Smooth muscle cell (in vitro differentiated cells): Measurements from ENCODE around the gene DNAJC16. TPM values are rescaled to one million over a fixed set of nuclear protein-coding genes. Genes with fewer than 3 reads are reported as not detected.

Experiments
- DNase-seq: peaks from one replicate; lab custom pipeline; 2025; ENCODE audit not compliant: unreplicated experiment; lab: John Stamatoyannopoulos, UW
- H2AFZ ChIP-seq: fragments of 200-600 bp; sonication (generic); 2 replicates; pipeline ENCODE4 v1.6.0; 2016; ENCODE audit warnings: antibody characterized with exemption, low read depth, mild to moderate bottlenecking
- H3F3A ChIP-seq: fragments of 200-600 bp; sonication (generic); 2 replicates; pipeline ENCODE4 v1.6.0; 2017; ENCODE audit warnings: antibody characterized with exemption, low read depth
- H3K27ac ChIP-seq: fragments of 200-600 bp; sonication (generic); 2 replicates; pipeline ENCODE4 v1.5.1; 2016; ENCODE audit warnings: low read depth, mild to moderate bottlenecking
- H3K27me3 ChIP-seq: fragments of 200-600 bp; sonication (generic); 2 replicates; pipeline ENCODE4 v1.6.1; 2016; ENCODE audit warnings: low read depth, mild to moderate bottlenecking
- H3K36me3 ChIP-seq: fragments of 200-600 bp; sonication (generic); 2 replicates; pipeline ENCODE4 v1.5.1; 2016; ENCODE audit warnings: low read depth
- H3K4me1 ChIP-seq: fragments of 200-600 bp; sonication (generic); 2 replicates; pipeline ENCODE4 v1.5.1; 2016; ENCODE audit warnings: low read depth
- H3K4me2 ChIP-seq: fragments of 200-600 bp; sonication (generic); 2 replicates; pipeline ENCODE4 v1.6.0; 2016; ENCODE audit warnings: mild to moderate bottlenecking
- H3K4me3 ChIP-seq: fragments of 200-600 bp; sonication (generic); 2 replicates; pipeline ENCODE4 v1.5.1; 2016; ENCODE audit warnings: mild to moderate bottlenecking
- H3K79me2 ChIP-seq: fragments of 200-600 bp; sonication (generic); 2 replicates; pipeline ENCODE4 v1.6.0; 2016; ENCODE audit warnings: low read depth, mild to moderate bottlenecking
- H3K9ac ChIP-seq: fragments of 200-600 bp; sonication (generic); 2 replicates; pipeline ENCODE4 v1.6.0; 2016; ENCODE audit warnings: low read depth
- H3K9me3 ChIP-seq: fragments of 200-600 bp; sonication (generic); replicated peaks from 2 replicates; pipeline ENCODE4 v1.5.1; 2016; ENCODE audit warnings: low read depth
- H4K20me1 ChIP-seq: fragments of 200-600 bp; sonication (generic); 2 replicates; pipeline ENCODE4 v1.6.0; 2016; ENCODE audit warnings: low read depth
- WGBS: methylation state at CpG from one replicate; pipeline ENCODE4 v1.1.7; 2016; ENCODE audit warnings: low lambda C conversion rate; 5-methylcytosine and 5-hydroxymethylcytosine counted together
- polyA plus RNA-seq: library from polyadenylated mRNA; unstranded; fragments of >200 nt; fragmentation: Nextera tagmentation; extraction: Ambion mirVana; gene quantifications from 2 replicates; pipeline ENCODE4 v1.2.1, GENCODE V29; 2016
- total RNA-seq: library from RNA; depleted of rRNA; stranded (reverse); fragments of >200 nt; gene quantifications from 2 replicates; pipeline ENCODE4 v1.2.3, GENCODE V29; 2014
- TF ChIP-seq, protein P1 (sequence below): fragments of 200-600 bp; sonication (generic); IDR thresholded peaks from 2 replicates; pipeline ENCODE4 v1.5.1; 2017; ENCODE audit warnings: borderline replicate concordance, mild to moderate bottlenecking, antibody characterized with exemption; ENCODE audit not compliant: insufficient read depth, poor library complexity, severe bottlenecking

DNAJC16 gene
- total and polyA plus RNA-seq, 2 experiments from 2014 or later: 4.0 to 18.3 TPM

DNA sequence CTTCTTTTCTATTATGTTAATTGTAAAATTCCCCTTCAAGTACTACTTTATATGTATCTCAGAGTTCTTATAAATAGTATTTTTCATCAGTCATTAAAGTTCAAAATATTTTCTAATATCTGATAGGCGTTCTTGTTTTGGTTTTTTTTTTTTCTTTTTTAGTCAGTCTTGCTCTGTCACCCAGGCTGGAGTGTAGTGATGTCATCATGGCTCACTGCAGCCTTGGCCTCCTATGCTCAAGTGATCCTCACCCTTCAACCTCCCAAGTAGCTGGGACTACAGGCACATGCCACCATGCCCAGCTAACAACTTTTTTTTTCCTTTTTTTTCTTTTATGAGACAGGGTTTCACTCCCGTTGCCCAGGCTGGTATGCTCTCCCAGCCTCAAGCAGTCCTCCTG, 30.9 kb downstream of the DNAJC16 start:
- Histone ChIP-seq H3K4me2 (no peak overlapping the region), H3K9ac (no peak overlapping the region), H4K20me1 (no peaks in the 10 kb centered on the region), H3K9me3 (no peaks in the 10 kb centered on the region), H3K27me3 (no peaks in the 10 kb centered on the region), H3K36me3 (no peaks in the 10 kb centered on the region), H3K27ac (no peak overlapping the region), H3K79me2 (no peaks in the 10 kb centered on the region), H2AFZ (no peak overlapping the region), H3K4me1 (no peaks in the 10 kb centered on the region), H3F3A (no peaks in the 10 kb centered on the region), H3K4me3 (no peak overlapping the region)
- no peak for DNase-seq
- 100% methylated on average over 2 of the region's 2 CpGs for WGBS
- TF ChIP-seq, protein P1, sequence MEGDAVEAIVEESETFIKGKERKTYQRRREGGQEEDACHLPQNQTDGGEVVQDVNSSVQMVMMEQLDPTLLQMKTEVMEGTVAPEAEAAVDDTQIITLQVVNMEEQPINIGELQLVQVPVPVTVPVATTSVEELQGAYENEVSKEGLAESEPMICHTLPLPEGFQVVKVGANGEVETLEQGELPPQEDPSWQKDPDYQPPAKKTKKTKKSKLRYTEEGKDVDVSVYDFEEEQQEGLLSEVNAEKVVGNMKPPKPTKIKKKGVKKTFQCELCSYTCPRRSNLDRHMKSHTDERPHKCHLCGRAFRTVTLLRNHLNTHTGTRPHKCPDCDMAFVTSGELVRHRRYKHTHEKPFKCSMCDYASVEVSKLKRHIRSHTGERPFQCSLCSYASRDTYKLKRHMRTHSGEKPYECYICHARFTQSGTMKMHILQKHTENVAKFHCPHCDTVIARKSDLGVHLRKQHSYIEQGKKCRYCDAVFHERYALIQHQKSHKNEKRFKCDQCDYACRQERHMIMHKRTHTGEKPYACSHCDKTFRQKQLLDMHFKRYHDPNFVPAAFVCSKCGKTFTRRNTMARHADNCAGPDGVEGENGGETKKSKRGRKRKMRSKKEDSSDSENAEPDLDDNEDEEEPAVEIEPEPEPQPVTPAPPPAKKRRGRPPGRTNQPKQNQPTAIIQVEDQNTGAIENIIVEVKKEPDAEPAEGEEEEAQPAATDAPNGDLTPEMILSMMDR: no peak

GRCh38 chr1:15558516-15558915, 31.9 kb downstream of the DNAJC16 start:
- Histone ChIP-seq H3K4me3 (no peak overlapping the region), H3K36me3 (no peaks in the 10 kb centered on the region), H3K4me1 (no peaks in the 10 kb centered on the region), H3K79me2 (no peaks in the 10 kb centered on the region), H3F3A (no peaks in the 10 kb centered on the region), H2AFZ (no peak overlapping the region), H3K27ac (no peak overlapping the region), H3K9me3 (no peaks in the 10 kb centered on the region), H3K27me3 (no peaks in the 10 kb centered on the region), H3K4me2 (no peak overlapping the region), H3K9ac (no peak overlapping the region), H4K20me1 (no peaks in the 10 kb centered on the region)
- WGBS: 93% methylated on average over 4 of the region's 4 CpGs
- TF ChIP-seq, protein P1: no peak
- DNase-seq: no peak

DNA sequence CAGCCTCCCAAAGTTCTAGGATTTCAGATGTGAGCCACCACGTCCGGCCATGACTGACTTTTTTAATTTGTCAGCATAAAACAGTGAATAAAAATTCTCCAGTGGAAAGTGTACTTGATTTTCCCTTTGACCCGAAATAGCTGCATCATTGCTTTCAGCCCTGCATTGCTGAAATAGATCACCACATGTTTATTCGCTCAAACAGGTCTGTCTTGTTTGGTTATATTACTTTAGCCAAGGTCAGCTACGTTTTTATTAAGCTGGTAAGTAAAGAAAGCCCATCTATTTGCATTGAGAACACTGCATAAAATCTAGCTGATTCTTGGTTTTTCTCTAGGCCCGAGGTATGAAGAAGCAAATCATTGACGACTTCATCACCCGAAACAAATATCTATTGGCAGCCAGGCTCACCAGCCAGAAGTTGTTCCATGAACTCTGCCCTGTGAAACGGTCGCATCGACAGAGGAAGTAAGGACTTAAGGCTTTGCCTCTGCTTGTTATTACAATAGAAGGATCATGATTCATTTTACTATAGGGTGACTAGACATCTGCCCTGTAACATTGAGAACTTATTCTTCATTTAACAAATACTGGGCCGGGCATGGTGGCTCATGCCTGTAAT, 32.7 kb downstream of the DNAJC16 start:
- TF ChIP-seq, protein P1: no peak
- H3K4me3 ChIP-seq: no peak overlapping the region
- H2AFZ ChIP-seq: no peak overlapping the region
- H3K79me2 ChIP-seq: no peaks in the 10 kb centered on the region
- H3K4me1 ChIP-seq: no peaks in the 10 kb centered on the region
- no peak for DNase-seq
- H3F3A ChIP-seq: no peaks in the 10 kb centered on the region
- no peaks in the 10 kb centered on the region for H3K9me3 ChIP-seq
- 91% methylated on average over 12 of the region's 12 CpGs for WGBS
- no peak overlapping the region for H3K4me2 ChIP-seq
- no peaks in the 10 kb centered on the region for H3K27me3 ChIP-seq
- H3K27ac ChIP-seq: no peak overlapping the region
- H3K9ac ChIP-seq: no peak overlapping the region
- no peaks in the 10 kb centered on the region for H3K36me3 ChIP-seq
- H4K20me1 ChIP-seq: no peaks in the 10 kb centered on the region
